ENCODE data around the gene RNF5. TPM values are rescaled to one million over a fixed set of nuclear protein-coding genes. Genes with fewer than 3 reads are reported as not detected.
A peak's percentile ranks its signal among the peaks of the same experiment; 100 is the strongest.

RNF5 gene
- total RNA-seq, 2 donors from 2014 or later, result 63.5 to 68.4 TPM

GRCh38 chr6:32174416-32174815 is 3.8 kb upstream of the RNF5 start:
- TF ChIP-seq CTCF (IDR thresholded peaks at IDR 0.05), result no peak
- Histone ChIP-seq H3K4me1 (ENCODE audit: control insufficient read depth in 1 of 2, low read depth in 2 of 2) (peaks cover 14 to 30% of the 10 kb centered on the region in 2 donors), H3K36me3 (peaks cover 9% of the 10 kb centered on the region), H3K27me3 (replicated peaks; ENCODE audit: insufficient read depth) (no peaks in the 10 kb centered on the region), H3K4me3 (no peak overlapping the region), H3K27ac (no peak overlapping the region), H3K9me3 (no peaks in the 10 kb centered on the region)
- no peak for DNase-seq (ENCODE audit: low spot score)
- ATAC-seq (ENCODE audit: insufficient number of reproducible peaks, low FRiP score, low read depth), result no peak

- H3K9me3 ChIP-seq, result no peaks in the 10 kb centered on the region
- TF ChIP-seq CTCF (IDR thresholded peaks at IDR 0.05), result no peak
- H3K4me3 ChIP-seq, result peak overlapping the region; percentile 98
- H3K27ac ChIP-seq, result peak overlapping the region; percentile 82 to 96
- DNase-seq (ENCODE audit: low spot score) (no peak), ATAC-seq (ENCODE audit: insufficient number of reproducible peaks, low FRiP score, low read depth) (no peak)
- H3K4me1 ChIP-seq (ENCODE audit: control insufficient read depth in 1 of 2, low read depth in 2 of 2), result peaks cover 22 to 39% of the 10 kb centered on the region in 2 donors
- H3K36me3 ChIP-seq, result peaks cover 11% of the 10 kb centered on the region
- no peaks in the 10 kb centered on the region for H3K27me3 ChIP-seq (replicated peaks; ENCODE audit: insufficient read depth)
Measured at GRCh38 chr6:32175322-32175710, 2.9 kb upstream of the RNF5 start.

DNA sequence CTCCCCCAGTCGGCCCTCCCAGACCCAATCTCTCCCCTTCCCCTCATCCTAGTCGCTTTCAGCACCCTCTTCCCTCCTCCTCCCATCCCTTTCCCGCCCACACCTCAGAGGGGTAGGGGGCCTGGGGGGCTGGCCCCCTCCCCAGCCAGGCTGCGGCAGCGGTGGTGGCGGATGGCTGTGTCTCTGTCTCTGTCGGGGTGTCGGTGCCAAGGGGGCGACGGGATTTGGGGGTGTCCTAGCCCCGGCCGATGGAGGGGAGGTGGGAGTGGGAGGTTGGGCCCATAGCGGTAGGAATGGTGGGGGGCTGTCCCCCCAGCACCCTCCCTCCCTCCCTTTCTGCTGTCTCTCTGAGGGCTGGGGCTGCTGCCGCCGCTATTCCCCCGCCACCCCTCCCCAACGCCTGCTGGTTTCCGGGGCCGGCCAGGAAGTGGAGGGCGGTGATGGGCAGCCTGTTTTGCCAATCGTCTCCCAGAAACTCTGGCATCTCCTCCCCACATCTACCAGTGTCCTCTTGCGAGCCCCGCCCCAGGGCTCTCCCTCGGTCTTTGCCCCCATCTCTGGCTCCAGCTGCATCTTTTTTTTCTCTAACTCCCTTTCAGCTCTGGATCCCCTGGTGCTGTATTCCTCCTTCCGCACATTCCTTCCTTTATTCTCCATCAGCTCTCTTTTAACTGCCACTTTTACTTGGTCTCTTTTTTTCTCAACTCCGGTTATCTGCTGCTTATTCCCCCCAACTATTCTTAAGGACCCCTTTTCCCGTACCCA is 2.3 kb upstream of the RNF5 start, which contains the start of gene AGPAT1:
Gene AGPAT1 (minus strand): TSS at position 374 of the 765 bp plus-strand sequence. CDS start 4,588 bp downstream, outside the sequence.
- Histone ChIP-seq H3K4me1 (ENCODE audit: control insufficient read depth in 1 of 2, low read depth in 2 of 2) (peaks cover 22 to 40% of the 10 kb centered on the region in 2 donors), H3K27me3 (replicated peaks; ENCODE audit: insufficient read depth) (no peaks in the 10 kb centered on the region)
- TF ChIP-seq CTCF (IDR thresholded peaks at IDR 0.05), result no peak

GRCh38 chr6:32176476-32177182 is 1.6 kb upstream of the RNF5 start:
- Histone ChIP-seq H3K4me3 (peak overlapping the region; percentile 98), H3K27me3 (replicated peaks; ENCODE audit: insufficient read depth) (no peaks in the 10 kb centered on the region), H3K27ac (peak overlapping the region; percentile 94 to 96), H3K9me3 (no peaks in the 10 kb centered on the region), H3K36me3 (peaks cover 5% of the 10 kb centered on the region), H3K4me1 (ENCODE audit: control insufficient read depth in 1 of 2, low read depth in 2 of 2) (peaks cover 22 to 40% of the 10 kb centered on the region in 2 donors)
- ATAC-seq (ENCODE audit: insufficient number of reproducible peaks, low FRiP score, low read depth) (no peak), DNase-seq (ENCODE audit: low spot score) (no peak)
- TF ChIP-seq CTCF (IDR thresholded peaks at IDR 0.05), result no peak

More for the DNA sequence above, 2.3 kb upstream of the RNF5 start, which contains the start of gene AGPAT1:
- H3K27ac ChIP-seq, result peak within 1 kb of the TSS; percentile 94 to 96
- peaks cover 5% of the 10 kb centered on the region for H3K36me3 ChIP-seq
- peak within 1 kb of the TSS; percentile 98 for H3K4me3 ChIP-seq
- no peaks in the 10 kb centered on the region for H3K9me3 ChIP-seq
- peak; percentile 47 for ATAC-seq (ENCODE audit: insufficient number of reproducible peaks, low FRiP score, low read depth)
- peak; percentile 83 for DNase-seq (ENCODE audit: low spot score)

DNA sequence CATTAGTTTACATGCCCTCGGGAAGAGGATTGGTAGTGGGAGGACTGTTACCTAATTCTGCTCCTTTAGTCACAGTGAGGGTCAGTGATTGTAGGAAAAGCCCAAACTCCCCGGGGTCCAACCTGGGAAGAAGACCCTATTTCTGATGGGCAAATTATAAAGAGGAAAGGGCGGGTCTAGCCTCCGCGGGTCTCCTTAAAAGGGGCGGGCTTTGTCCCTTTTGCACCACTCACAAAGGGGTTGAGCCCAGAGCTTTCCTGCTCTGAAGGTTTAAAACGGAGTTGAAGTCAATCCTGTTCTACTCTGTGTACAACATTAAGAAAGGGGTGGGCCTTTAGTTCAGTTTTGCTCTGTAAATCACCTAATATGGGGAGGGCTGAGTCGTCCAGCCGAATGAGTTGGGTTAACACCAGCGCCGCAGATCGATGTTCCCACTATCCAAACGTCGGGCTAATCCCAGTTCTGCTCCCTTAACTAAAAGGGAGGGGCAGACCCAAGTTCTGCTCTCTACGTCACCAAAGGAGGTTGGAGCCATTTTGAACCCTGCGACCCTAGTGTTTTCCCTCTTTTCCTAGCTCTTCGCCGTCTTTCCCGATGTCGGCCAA is 920 bp upstream of the RNF5 start:
- no peaks in the 10 kb centered on the region for H3K27me3 ChIP-seq (replicated peaks; ENCODE audit: insufficient read depth)
- peaks cover 22 to 40% of the 10 kb centered on the region in 2 donors for H3K4me1 ChIP-seq (ENCODE audit: control insufficient read depth in 1 of 2, low read depth in 2 of 2)
- no peak for TF ChIP-seq CTCF (IDR thresholded peaks at IDR 0.05)
- H3K9me3 ChIP-seq, result no peaks in the 10 kb centered on the region
- H3K36me3 ChIP-seq, result peaks cover 5% of the 10 kb centered on the region
- ATAC-seq (ENCODE audit: insufficient number of reproducible peaks, low FRiP score, low read depth), result peak; percentile 16
- peak overlapping the region; percentile 98 for H3K4me3 ChIP-seq
- H3K27ac ChIP-seq, result peak overlapping the region; percentile 94 to 96
- no peak for DNase-seq (ENCODE audit: low spot score)
